ENCODE measurements around the gene PSEN2. TPM values are rescaled to one million over a fixed set of nuclear protein-coding genes. Genes with fewer than 3 reads are reported as not detected.

The PSEN2 gene
- total and polyA plus RNA-seq, 2 donors (not counting 1 experiment from before 2014, with no cell fraction given): 15.8 to 26.0 TPM

DNA sequence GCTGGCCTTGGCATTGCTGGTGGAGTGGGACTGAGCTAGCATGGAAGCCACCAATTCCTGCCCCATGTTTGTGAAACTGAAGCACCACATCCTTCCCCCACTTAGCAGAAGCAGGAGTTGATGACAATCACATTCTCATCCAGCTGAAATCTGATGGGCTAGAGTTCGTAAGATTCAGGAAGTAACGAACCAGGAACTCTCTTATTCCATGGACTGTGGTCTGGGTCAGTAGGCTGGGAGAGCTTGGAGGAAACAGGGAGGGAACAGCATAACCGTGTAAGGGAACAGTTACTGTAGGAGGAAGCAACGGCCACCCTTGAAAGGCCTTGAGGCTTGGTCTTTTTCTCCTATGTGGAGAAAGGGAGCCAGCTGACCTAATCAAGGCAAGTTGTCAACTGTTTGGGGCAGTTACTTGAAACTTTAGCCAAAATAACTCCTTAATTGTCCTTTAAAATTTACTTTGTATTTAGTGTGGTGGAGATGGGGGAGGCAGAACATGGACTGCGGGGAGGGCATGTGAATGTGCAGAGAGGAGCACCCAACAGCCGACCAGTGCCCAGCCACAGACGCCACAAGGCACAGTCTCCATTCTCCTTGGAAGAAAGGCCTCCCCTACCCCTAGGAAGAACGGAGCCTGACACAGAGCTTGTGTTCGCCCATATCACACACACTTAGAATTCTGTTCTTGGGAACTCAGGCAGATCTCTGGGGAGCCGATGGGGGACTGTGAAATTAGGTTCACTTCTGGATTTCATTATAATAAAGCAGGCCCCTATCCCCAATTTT lies 67.7 kb downstream of the PSEN2 start:
- Histone ChIP-seq H4K20me1 (ENCODE audit: control insufficient read depth, insufficient read depth, low read length, poor library complexity, severe bottlenecking) (peaks cover 27% of the 10 kb centered on the region), H3K9me3 (ENCODE audit: control extremely low read depth in 1 of 3, control insufficient read depth in 2 of 3, insufficient read depth in 1 of 3, low read length in 2 of 3) (peaks cover 4 to 23% (median 9%) of the 10 kb centered on the region in 3 donors), H3K79me2 (ENCODE audit: control insufficient read depth, insufficient read depth, low read length) (peaks cover 30% of the 10 kb centered on the region), H3K27me3 (replicated peaks in 1 of 4; ENCODE audit: control extremely low read depth in 1 of 4, control insufficient read depth in 3 of 4, insufficient read depth in 4 of 4, low read length in 3 of 4) (no peaks in the 10 kb centered on the region), H3K4me1 (ENCODE audit: control insufficient read depth in 2 of 2, insufficient read depth in 2 of 2, low read length in 2 of 2) (peaks cover 27 to 34% of the 10 kb centered on the region in 2 donors), H2AFZ (ENCODE audit: insufficient read depth, low read depth, low read length, poor library complexity, severe bottlenecking) (peak overlapping the region; percentile 99), H3K4me3 (ENCODE audit: control extremely low read depth in 1 of 5, extremely low read depth in 1 of 5, insufficient read depth in 1 of 5, low read depth in 2 of 5, low read length in 4 of 5) (no peak overlapping the region), H3K4me2 (replicated peaks; ENCODE audit: low read depth, low read length, poor library complexity, severe bottlenecking) (peak overlapping the region; percentile 80), H3K27ac (ENCODE audit: low read length in 2 of 2) (no peak overlapping the region), H3K9ac (ENCODE audit: low read length) (no peak overlapping the region), H3K36me3 (replicated peaks in 1 of 2; ENCODE audit: control extremely low read depth in 1 of 2, control insufficient read depth in 1 of 2, extremely low read depth in 1 of 2, insufficient read depth in 2 of 2, low read length in 1 of 2) (no peaks in the 10 kb centered on the region)
- H3K4me3 Mint-ChIP-seq: peak overlapping the region; percentile 14
- H3K4me1 Mint-ChIP-seq: peaks cover 42% of the 10 kb centered on the region
- intact Hi-C loops (cut with micrococcal nuclease): no loop called here
- peaks cover 9% of the 10 kb centered on the region for H3K9me3 Mint-ChIP-seq (ENCODE audit: insufficient read depth)
- no peaks in the 10 kb centered on the region for H3K27me3 Mint-ChIP-seq
- POLR2A ChIA-PET: interaction anchor here (0.7 kb wide), 2 partner anchors 34 to 693 kb away, joined by 5 to 8 read pairs; no protein-coding TSS in a partner anchor
- no peak for DNase-seq
- 82% methylated on average over 4 of the region's 10 CpGs for WGBS (ENCODE audit: insufficient coverage)
- CTCF ChIA-PET: interaction anchor here (0.7 kb wide), 1 partner anchor 126 kb away, joined by 5 read pairs; no protein-coding TSS in a partner anchor
- ATAC-seq (ENCODE audit: low read depth): no peak
- H3K27ac Mint-ChIP-seq: peak overlapping the region; percentile 47
- no peak for TF ChIP-seq EZH2 (IDR thresholded peaks at IDR 0.05; ENCODE audit: borderline replicate concordance, insufficient read depth, low read depth, low read length, poor library complexity, severe bottlenecking)
- TF ChIP-seq, protein P1, sequence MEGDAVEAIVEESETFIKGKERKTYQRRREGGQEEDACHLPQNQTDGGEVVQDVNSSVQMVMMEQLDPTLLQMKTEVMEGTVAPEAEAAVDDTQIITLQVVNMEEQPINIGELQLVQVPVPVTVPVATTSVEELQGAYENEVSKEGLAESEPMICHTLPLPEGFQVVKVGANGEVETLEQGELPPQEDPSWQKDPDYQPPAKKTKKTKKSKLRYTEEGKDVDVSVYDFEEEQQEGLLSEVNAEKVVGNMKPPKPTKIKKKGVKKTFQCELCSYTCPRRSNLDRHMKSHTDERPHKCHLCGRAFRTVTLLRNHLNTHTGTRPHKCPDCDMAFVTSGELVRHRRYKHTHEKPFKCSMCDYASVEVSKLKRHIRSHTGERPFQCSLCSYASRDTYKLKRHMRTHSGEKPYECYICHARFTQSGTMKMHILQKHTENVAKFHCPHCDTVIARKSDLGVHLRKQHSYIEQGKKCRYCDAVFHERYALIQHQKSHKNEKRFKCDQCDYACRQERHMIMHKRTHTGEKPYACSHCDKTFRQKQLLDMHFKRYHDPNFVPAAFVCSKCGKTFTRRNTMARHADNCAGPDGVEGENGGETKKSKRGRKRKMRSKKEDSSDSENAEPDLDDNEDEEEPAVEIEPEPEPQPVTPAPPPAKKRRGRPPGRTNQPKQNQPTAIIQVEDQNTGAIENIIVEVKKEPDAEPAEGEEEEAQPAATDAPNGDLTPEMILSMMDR (IDR thresholded peaks at IDR 0.05): no peak

All from B cell (primary cell).